Heart left ventricle (tissue), 13 donors: ENCODE data around the gene HSF4.

Source experiments
- POLR2A ChIP-seq, 2 donors: fragments of 450-650 bp; IDR thresholded peaks; one replicate each; pipeline ENCODE4 v1.6.1; 2017; ENCODE audit warnings: antibody characterized with exemption in 2 of 2, mild to moderate bottlenecking in 2 of 2, moderate library complexity in 2 of 2
- TF ChIP-seq, protein P1 (sequence below), 12 donors: fragments of 200-600 bp; sonication (generic) in 4 of 12; IDR thresholded peaks; one replicate each; pipeline versions ENCODE4 v1.5.0 to v1.8.0; 2018 to 2022; ENCODE audit warnings: antibody characterized with exemption in 12 of 12, mild to moderate bottlenecking in 5 of 12
- donor health status: ischemic (EF 13 %, LVEDD 7.1; RV severe dilation, severe dysfunction).
- donor health status: DM: no; HTN: yes; CAD: no.
- donor health status: DM: no; HTN: no; CAD: no.
- donor health status: ischemic (EF 25% LVEDD 6.9; RV normal size, moderate dysfunction).
- donor health status: ischemic (EF 25% LVEDD 5.7; RV mildly dilated, moderate dysfunction).
- donor health status: ischemic (EF 35%, LVEDD 5.7; RV mildly dilated, moderate dysfunction).
- donor health status: nonischemic (EF 11% LVEDD 7.7; RV severe dilation, severe dysfunction).
- donor health status: DM: yes; HTN: yes; CAD: no.
- donor health status: PGD.
- donor health status: ischemic (EF 29% LVEDD 5.4; RV normal size, mild dysfunction).
- donor health status: nonischemic (EF 23%, LVEDD 6.1; RV moderate dilation, normal function).

DNA sequence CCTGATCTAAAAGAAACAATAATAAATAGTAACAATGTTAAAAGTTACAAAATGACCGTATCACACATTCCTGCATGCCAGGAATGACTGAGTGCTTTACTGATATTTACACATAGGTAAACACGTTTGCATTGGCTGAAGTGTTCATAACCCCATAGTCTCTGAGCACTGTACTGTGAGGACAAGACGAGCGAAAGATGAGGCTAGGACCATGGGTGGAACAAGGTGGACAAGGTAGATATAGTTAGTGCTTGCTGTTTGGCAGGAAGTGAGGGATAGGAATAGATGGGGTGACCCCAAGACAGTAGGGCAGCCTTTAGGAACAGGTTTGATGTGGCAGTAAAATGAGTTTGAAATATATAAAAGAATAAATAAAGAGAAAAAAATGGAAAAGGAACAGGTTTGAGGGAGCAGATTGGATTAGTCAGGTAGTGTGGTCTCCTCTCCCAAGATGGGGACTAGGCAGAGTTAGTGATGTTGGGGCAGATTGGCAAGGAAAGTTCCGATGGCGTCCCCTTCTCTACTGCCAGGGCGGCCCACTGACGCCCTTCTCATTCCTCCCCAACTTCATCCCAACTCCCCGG lies 27.0 kb downstream of the HSF4 start:
- TF ChIP-seq, protein P1, sequence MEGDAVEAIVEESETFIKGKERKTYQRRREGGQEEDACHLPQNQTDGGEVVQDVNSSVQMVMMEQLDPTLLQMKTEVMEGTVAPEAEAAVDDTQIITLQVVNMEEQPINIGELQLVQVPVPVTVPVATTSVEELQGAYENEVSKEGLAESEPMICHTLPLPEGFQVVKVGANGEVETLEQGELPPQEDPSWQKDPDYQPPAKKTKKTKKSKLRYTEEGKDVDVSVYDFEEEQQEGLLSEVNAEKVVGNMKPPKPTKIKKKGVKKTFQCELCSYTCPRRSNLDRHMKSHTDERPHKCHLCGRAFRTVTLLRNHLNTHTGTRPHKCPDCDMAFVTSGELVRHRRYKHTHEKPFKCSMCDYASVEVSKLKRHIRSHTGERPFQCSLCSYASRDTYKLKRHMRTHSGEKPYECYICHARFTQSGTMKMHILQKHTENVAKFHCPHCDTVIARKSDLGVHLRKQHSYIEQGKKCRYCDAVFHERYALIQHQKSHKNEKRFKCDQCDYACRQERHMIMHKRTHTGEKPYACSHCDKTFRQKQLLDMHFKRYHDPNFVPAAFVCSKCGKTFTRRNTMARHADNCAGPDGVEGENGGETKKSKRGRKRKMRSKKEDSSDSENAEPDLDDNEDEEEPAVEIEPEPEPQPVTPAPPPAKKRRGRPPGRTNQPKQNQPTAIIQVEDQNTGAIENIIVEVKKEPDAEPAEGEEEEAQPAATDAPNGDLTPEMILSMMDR (IDR thresholded peaks at IDR 0.05): no peak
- TF ChIP-seq POLR2A (IDR thresholded peaks at IDR 0.05): no peak
